Right lung (tissue), 5 donors: ENCODE results near the gene DNAJC11. TPM values are rescaled to one million over a fixed set of nuclear protein-coding genes. Genes with fewer than 3 reads are reported as not detected.

Experiments used
- DNase-seq, 2 donors: peaks; one replicate each; pipeline ENCODE4 v3.0.0-alpha.2; 2013
- polyA plus RNA-seq, 5 donors: library from polyadenylated mRNA; unstranded; fragments of 120-200 nt; gene quantifications; one replicate each; pipeline versions ENCODE4 v1.2.1 to v1.2.3, GENCODE V29; 2013; ENCODE audit warnings: inconsistent platforms in 1 of 5, low replicate concordance in 1 of 5; ENCODE audit not compliant: insufficient read length in 5 of 5, insufficient read depth in 1 of 5

The DNAJC11 gene
- polyA plus RNA-seq, 5 donors, result 41.1 to 46.5 (median 45.7) TPM

DNA sequence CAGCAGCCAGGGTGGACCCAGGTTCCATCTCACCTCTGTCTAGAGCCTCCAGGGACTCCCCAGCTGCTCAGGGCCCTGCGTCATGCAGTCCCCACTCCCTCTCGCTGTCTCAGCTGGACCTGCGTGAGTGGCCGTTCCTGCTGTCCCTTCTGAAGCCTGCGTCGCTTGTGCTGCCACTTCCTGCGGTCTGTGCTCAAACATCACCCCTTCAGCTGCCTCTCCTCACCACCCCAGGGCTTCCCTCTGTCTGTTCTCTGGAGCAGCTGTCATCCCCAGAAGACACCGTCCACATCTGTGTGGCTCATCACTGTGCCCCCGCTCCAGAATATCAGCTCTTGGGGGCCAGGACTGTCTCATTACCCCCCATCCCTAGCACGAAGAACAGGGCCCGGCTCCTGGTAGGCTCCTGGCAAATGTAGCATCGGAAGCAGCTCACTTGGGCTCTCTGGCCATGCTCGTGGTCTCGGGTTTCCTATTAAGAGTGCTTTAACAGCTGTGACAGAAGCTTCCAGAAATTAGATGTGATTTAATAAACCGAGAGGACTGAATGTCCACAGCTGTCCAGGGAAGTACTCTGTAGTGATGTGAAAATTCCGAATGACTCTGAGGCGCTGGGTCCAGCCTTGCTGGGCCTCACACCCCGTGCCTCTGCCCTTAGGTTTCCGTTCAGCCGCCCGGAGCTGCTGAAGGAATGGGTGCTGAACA, 73.6 kb downstream of the DNAJC11 start:
- DNase-seq, result no peak

DNA sequence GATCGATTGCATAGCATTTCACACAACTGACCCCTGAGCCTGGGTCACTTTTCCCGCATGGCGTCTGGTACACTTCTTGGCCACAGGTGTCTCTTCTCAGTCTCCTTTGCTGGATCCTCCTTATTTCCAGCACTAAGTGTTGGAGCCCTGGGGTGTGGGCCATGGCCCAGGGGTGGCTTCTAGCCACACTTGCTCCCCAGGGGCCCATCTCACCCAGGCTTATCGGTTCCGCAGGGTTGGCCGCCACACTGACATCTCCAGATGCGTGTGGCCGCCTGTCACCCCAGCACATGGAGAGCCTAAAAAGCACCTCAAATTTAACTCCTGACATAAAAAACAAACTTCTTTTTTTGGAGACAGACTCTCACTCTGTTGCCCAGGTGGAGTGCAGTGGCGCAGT, 74.6 kb downstream of the DNAJC11 start:
- no peak for DNase-seq

DNA sequence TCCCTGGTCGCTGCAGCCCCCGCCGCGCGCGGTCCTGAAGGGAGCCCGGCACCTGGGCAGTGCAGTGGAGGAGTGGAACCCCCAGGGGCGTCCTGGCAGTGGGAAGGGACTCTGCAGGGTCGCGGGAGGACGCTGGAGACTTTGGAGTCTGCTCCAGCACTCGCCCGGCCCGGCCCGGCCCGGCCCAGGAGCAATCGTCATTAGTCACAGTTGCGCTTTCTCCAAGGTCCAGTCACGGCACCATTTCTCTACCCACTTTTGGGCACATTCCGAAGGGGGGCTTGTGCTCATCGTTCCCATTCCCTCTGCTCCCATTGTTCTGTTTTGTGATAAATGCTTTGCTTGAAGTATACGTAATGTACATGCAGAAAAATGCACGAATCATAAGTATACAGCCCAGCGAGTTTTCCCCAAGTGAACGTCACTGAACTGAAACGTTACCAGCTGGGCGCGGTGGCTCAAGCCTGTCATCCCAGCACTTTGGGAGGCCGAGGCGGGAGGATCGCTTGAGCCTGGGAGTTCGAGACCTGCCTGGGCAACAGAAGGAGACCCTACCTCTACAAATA, 75.9 kb downstream of the DNAJC11 start:
- DNase-seq, result peak in 1 of 2 donors; percentile 31

DNA sequence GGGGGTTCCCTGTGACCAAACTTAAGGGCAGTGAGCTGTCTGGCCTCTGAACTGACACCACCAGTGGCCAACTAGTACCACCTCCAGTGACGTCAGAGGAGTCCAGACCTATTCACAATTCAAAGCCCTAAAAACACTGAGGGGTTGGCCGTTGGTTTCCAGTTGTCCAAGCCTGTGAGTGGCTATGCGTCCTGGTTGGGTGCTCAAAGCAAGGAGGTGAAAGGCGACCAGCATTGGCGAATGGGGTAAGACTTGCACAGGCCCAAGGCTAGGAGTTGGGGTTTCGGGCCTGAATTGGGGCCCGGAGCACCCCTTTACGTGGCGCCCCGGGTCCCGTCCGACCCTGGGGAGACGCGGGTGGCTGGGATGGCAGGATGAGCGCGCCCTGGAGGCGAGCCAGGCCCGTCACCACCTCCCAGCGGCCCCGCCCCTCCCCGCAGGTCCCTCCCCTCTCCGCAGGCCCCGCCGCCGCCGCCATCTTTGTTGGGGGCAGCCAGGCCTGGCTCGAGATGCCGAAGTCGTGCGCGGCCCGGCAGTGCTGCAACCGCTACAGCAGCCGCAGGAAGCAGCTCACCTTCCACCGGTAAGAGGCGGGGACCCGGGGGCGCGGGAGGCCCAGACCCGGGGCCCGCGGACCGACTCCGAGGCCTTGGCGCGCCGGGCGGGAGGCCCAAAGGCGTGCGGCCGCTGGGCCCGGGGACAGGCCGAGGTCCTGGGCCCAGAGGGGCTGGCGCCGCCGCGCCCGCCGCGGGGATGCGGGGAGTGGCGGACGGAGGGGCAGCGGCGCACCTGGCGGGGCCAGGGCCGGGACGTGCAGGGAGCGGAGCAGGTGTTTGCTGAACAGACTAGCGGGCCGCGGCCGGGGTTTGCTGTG, 76.7 kb downstream of the DNAJC11 start, which contains the start of gene THAP3:
TSS of gene THAP3 (plus strand) at position 159 of the 874 bp plus-strand sequence. CDS start at position 510, 351 bp downstream.
- DNase-seq, result peak; percentile 75 to 84

DNA sequence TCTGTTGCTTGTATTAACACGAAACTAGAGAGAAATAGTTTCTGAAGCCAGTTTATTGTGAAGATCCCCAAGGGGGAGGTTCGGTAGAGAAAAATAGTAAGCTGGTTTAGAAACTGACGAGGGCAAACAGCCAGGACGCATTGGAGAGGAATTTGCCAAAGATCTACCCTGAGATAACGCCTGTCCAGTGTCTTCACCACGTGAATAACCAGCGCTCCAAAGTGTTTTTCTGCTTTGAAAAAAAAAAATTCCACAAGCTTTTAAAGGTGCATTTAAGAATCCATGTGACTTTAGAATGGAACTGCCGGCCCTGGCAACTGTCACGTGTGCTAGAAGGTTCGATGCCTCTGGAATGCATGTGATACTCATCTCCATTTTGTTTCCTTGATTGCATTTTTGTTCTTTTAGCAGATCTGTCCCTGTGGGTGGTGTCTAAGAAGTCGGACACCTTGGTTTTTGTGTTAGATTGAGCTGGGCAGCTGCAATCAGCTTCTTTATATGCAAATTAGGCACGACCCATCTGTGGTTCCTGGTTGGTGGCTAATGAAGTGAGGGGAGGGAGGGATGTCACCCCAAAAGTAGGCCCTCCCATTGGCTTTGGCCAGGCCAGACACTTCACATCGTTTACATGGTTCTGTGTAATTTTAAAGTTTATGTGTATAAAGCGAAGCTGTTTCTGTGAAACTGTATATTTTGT, 78.2 kb downstream of the DNAJC11 start:
- no peak for DNase-seq

DNA sequence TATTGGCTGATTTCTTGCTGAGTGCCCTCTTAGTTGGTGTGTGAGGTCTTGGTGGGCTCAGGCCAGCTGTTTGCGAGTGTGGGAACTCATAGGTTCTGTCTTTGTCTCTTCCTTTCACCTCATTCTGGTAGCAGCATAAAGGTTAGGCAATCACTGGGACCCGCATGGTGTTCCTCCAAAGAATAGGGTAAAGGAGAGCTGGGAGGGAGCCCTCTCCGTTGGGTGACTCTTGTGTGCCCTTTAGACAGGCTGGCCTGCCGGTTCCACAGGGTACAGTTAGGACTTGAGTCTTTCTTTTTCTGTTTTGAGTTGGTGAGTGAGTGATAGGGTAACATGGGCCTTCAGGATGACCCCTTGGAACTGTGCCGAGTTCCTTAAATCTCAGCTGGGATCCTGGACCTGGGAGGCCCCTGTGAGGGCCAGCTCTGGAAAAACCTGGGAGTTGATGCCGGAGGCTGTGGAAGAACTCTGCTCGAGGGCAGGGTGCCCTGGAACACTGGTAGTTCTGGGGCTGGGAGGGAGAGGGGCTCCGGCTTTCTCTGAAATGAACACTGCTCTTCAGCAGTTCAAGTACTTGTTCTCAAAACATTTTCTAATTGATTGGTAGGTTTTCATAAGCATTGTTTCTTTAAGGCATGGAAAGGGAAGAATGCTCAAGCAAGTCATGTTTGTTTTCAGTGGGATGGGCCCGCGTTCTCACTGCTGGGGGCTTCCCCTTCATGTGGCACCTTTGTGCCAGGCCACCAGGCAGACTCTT, 79.0 kb downstream of the DNAJC11 start:
- no peak for DNase-seq

DNA sequence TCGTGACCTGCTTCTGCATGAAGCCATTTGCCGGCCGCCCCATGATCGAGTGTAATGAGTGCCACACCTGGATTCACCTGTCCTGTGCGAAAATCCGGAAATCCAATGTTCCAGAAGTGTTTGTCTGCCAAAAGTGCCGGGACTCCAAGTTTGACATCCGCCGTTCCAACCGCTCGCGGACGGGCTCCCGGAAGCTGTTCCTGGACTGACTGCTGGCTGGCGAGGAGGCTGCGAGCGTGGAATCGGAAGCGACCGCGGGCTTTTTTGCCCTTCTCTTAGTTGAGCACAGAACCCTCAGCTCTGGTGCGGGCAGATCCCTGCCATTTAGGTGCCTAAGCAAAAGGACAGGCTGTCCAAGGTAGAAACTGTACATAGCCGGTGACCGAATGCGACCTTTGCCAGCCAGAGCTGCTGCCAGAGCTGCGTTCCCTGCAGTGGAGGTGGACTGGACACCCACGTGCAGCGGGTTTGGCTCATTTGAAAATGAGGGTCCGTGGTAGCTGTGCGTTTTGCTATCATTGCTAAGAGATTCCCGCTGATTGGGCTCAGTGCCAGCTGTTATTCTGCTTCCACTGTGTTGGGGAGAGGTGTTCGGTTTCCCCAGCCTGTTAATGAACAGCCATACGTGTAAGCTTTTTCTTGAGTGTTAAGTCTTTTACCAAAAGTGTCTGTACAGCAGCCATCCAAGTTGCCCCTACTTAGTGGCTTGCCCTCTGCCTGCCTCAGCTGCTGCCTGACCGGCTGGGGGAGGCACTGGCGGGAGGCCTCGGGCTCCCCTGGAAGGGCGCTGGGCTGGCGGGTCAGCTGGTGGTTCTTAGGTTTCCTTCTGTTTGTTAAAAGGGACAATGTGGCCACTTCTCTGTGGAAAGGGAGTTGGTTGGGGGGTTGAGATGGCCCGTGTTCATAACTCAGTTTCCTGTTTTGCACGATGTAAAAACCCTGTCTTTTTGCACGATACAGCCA, 79.9 kb downstream of the DNAJC11 start:
- DNase-seq, result no peak

DNA sequence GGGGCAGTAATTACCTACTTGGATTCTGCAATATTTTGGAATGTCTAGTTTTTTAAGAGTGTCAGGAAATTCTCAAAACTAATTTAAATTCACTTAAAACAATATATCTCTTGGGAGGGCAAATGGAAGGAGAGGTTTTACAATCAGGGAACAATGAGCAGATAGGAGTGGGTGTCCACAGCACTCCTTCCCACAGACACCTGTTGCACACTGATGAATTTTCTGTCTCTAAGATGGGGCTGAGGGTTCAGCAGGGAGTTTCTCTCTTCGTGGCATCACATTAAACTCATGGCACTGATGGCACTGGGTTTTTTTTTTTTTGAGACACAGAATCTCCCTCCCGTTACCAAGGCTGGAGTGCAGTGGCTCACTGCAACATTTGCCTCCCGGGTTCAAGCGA, 82.6 kb downstream of the DNAJC11 start:
- no peak for DNase-seq

DNA sequence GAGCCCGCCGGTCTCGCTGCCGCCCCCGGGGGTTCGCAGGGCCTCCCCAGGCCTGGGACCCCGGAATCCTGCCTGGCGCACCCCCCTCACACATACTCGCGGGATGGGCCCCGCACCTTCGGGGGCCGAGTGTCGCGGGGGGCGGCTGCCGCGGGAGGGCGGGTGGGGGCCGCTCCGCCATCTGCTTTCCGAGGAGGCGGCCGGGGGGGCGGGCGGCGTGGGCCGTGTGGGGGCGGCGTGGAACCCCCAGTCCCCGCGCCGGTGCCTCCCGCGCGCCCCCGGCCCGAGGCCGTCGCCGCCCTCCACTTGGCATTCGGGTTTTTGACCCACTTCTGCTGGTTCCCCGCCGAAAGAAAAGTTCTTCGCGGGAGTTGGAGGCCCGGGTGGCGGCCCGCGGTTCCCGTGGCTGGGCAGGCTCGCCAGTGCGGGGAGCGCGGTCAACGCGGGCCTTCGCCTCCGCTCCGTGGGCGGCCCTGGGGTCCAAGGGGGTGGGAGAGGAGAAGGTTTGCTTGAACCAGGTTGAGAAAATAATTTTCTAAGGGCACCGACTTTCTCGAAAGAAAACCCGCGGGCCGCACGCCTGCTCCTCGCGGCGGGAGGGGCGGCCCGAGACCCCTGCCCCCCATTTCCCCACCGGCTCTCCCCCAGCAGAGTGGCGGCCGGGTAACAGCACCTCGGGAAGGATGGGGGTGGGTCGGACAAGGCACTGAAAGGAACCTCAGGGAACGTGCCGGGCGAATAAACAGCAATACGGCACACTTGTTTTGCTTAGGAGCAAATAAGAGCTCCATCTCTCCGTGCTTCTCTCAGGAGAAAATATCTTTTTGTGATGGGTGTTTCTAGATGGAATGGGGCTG, 86.5 kb downstream of the DNAJC11 start:
- no peak for DNase-seq

DNA sequence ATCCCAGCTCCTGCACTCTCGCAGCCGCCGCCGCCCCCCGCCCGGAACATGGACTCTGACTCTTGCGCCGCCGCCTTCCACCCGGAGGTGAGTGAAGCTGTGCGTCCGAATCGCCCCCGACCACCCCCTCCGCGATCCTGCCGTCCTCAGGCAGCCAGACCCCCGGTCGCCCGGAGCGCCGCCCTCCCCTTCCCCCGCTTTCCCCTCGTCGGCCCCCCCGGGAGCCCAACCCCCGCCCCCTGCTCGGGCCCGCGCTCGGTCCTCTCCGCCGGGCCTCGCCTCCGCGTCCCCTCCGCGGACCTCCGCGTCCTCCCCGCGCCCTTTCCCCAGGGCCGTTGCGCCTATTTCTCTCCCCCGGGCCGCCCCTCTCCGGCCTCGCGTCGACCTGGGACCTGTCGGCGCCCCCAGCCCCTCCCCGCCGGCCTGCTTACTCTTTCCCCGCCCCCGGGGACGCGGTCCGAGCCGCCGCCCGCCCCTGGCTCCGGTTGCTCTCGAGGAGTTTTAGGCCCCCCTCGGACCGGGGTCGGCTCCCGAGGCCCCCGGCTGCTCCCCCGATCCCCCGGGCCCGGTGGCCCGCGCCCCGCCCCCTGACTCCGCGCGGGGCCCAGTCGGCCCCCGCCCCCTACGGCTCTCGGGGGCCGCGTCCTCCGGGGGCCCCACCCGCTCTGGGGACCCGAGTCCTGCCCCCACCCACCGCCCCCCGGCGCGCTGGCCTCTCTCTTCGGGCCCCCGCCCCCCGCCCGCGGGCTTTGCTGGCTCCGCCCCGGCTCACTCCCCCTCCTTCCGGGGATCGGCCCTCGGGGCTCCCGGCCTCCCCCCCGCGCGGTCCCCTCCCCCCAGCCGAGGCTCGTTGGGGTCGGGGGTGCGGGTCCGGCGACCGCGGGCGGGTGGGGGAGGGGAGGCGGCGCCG, 87.3 kb downstream of the DNAJC11 start:
- peak in 1 of 2 donors; percentile 52 for DNase-seq

DNA sequence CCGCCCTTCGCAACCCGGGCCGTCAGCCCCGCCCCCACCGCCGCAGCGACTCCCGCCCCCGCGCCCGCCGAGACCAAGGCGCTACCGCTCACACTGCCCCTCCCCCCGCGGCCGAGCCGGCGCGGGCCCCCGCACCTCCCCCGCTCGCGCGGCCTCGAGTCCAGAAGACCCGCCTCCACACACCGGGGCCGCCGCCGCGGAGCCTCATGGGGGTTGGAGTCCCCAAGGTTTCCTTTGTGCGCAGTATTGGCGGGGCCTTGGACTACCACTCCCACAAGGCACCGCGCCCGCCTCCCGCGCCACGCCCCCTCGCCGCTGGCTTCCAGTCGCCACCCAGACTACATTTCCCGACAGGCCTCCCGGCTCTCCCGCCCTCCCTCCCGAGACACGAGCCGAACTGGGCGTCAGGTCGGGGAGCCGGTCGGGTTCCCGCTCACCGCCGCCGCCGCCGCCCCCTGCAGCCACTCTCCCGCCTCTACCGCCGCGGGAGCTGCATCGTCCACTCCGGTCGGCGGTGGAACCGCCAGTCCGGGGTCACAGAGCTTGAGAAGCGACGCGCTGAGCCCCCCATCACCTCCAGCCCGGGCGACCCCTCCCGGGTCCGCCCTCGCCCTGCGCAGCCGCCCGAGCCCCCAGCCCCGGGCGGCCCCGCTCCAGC, 88.1 kb downstream of the DNAJC11 start, which contains the start of gene PHF13:
TSS of gene PHF13 (plus strand) at position 371 of the 658 bp plus-strand sequence. CDS start 336 bp downstream, outside the sequence.
- DNase-seq, result peak; percentile 98 to 99

DNA sequence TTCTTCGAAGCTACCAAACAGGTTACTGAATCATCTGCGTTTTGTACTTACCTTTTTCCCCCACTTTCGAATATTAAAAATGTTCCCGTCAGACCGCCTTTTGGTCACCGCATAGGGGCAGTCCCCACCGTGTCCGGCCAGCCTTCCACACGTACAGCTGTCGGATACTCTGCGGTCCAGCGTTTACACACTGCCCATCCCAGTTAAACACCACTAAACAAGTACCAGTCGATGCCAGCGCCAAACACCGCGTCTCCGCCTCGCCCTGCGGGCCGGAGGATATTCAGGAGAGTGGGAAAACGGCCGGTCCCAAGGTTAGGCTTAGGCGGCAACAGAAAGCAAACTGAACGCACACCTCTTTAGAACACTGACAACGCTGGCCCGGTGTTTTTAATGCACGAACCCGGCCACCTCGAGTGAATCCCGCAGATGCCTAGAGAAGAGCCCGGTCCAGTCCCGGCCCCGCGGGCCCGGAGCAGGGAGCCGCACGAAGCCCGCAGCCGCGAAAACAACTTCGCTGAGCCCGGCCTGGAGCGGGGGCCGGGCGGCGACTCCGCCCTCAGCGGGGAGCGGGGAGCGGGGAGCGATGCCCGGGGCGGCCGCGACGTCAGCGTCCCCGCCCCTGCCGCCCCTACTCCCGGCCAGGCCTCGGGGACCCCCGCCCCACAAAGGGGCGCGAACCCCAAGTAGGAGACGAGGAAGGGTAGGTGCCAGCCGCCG, 88.8 kb downstream of the DNAJC11 start:
- peak in 1 of 2 donors; percentile 46 for DNase-seq

DNA sequence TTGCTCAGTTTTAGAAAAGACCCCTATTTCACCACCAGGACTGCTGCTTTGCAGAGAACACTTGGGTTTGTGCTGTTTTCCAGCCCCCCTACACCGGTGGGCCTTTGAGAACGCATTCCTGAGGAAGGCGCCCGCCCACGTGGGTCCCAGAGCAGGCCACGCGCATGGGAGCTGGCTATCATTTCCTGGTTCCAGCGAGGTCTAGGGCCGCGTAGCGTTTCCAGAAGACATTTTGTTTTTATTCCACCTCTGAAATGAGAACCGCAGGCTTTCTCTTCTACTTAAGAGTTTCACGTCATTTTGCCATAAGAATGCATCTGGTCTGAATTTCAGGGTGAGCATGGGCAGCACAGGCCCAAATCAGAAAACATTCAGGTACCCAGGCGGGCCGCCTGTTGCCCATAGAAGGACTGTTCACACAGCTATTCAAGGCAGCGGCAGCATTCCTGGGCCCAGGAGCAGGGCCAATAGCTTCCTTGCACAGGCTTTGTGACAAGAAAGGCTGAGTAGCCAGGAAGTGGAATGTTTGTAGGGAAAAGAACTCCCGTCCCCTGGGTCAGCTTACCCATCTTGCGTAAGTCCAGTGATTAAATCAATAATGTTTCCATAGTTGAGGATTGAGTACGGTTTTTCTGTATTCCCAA, 97.6 kb downstream of the DNAJC11 start:
- peak; percentile 65 to 71 for DNase-seq

DNA sequence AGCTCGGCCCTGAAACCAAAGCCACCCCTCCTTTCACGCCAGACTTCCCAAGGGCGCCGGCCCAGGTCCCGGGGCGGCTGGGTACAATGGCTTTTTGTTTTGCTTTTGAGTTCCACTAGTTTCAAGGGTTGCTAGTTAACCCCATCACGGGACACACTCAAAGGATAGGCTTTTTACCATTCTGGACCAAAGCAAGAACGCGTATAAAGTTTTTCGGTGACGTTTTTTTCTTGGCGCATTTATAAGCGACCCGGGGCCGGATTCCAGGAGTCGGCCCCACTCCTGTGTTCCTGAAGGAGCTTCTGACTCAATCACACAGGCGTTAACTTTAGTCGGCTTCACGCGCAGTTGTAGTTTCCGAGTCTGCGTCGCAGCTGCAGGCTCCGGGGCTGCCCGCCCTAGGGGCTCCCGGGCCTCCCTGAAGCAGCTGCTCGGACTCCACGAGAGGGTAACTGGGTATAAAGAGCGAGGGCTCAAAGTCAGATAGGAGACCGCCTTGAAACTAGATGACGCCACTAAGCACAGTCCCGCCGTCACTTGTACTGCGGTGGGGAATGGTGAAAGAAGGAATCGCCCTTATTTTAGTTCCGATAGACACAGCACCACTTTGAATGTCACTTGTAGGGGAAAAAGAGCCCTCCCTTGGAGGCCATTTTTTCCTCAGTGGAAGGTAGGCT, 98.2 kb downstream of the DNAJC11 start:
- peak; percentile 77 to 79 for DNase-seq

DNA sequence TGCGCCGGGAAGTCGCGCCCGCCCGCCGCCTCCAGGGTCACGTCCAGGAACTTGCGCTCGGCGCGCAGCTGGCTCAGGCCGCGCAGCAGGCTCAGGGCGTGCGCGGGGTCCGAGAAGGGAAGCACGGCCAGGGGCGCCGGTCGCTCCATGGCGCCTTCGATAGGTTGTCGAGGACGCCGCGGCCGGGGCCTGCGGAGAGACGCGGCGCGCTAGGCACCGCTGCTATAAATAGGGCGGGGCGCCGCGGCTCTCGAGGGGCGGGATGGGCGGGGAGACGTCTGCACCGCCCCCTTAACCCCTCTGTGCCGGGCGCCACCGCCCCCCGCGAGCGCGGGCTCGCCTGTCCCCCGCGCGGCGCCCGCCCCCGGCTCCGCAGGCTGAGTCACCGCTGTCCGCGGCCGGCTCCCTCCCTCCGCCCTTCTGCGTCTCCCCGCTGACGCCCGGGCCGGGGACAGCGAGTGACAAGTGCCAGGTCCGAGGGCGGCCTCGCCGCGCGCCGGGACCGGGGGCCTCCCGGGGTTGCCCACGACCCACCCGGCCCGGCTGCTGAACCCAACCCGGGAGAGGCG, 98.9 kb downstream of the DNAJC11 start, which contains the start of gene KLHL21:
TSS of gene KLHL21 (minus strand) at position 201 of the 569 bp plus-strand sequence. CDS start at position 149, 52 bp downstream.
- peak; percentile 87 to 90 for DNase-seq
